Muscle layer of duodenum (tissue), 2 donors: ENCODE data around the gene SLC9A3.

Source experiments
- H3K27ac ChIP-seq: one replicate; pipeline ENCODE4 v1.7.0; 2013; ENCODE audit warnings: mild to moderate bottlenecking, low read length
- H3K27me3 ChIP-seq: one replicate; pipeline ENCODE4 v1.7.0; 2013; ENCODE audit warnings: low read depth, mild to moderate bottlenecking, control low read depth, low read length
- H3K36me3 ChIP-seq, 2 donors: one replicate each; pipeline ENCODE4 v1.7.0; 2013; ENCODE audit warnings: low read length in 2 of 2, control low read depth in 1 of 2, mild to moderate bottlenecking in 1 of 2; ENCODE audit not compliant: insufficient read depth in 2 of 2, control insufficient read depth in 1 of 2
- H3K4me1 ChIP-seq, 2 donors: one replicate each; pipeline ENCODE4 v1.7.0; 2013; ENCODE audit warnings: low read length in 2 of 2, mild to moderate bottlenecking in 2 of 2, control low read depth in 1 of 2, moderate library complexity in 1 of 2; ENCODE audit not compliant: insufficient read depth in 2 of 2, control insufficient read depth in 1 of 2
- H3K4me3 ChIP-seq, 2 donors: one replicate each; pipeline ENCODE4 v1.7.0; 2013; ENCODE audit warnings: low read length in 2 of 2, low read depth in 1 of 2, mild to moderate bottlenecking in 1 of 2
- H3K9me3 ChIP-seq, 2 donors: one replicate each; pipeline ENCODE4 v1.7.0; 2013; ENCODE audit warnings: low read length in 2 of 2, control low read depth in 1 of 2, mild to moderate bottlenecking in 1 of 2; ENCODE audit not compliant: control insufficient read depth in 1 of 2
- donor health status: healthy.

Gene SLC9A3

DNA sequence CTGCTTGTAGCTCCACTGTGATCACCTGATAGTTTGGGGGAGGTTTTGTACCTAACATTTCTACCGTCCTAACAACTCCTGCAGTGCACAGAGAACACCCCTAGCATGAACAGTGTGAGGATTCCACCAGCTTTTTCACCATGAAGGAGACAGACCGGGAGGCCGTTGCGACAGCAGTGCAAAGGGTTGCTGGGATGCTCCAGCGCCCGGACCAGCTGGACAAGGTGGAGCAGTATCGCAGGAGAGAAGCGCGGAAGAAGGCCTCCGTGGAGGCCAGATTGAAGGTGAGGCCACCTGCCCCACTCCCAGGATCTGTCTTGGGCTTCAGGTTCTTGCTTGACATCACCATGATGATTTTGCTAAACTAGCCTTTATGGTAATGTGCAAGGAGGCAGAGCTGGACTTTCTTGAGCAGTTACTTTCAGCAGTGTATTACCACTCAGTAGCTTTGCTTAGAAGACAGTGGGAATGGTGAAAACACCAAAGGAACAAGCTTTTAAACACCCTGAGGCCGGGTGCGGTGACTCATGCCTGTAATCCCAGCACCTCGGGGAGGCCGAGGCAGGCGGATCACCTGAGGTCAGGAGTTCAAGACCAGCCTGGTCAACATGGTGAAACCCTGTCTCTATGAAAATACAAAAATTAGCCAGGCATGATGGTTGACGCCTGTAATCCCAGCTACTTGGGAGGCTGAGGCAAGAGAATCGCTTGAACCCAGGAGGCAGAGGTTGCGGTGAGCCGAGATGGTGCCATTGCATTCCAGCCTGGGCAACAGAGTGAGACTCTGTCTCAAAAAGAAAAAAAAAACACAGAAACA is 78.0 kb downstream of the SLC9A3 start:
- H3K4me1 ChIP-seq = peaks cover 5 to 24% of the 10 kb centered on the region in 2 donors
- H3K9me3 ChIP-seq = no peaks in the 10 kb centered on the region
- H3K4me3 ChIP-seq = no peak overlapping the region
- H3K27me3 ChIP-seq = no peaks in the 10 kb centered on the region
- peaks cover 27 to 45% of the 10 kb centered on the region in 2 donors for H3K36me3 ChIP-seq
- no peak overlapping the region for H3K27ac ChIP-seq

DNA sequence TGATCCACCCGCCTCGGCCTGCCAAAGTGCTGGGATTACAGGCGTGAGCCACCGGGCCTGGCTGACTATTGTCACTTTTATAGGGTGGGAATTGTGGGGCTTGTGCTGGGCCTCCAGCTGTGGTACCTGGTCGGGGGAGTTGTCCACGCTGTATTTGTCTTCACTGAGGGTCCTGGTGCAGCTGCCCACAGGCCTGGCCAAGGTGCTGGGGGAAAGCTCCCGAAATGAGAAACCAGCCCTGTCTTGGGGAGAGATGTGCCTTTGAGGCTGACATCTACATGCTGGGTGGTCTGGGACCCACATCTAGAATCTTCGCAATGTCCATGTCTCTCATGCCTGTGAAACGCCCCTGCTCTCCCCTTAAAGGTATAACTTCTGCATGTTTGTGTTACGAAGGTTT is 78.7 kb downstream of the SLC9A3 start:
- Histone ChIP-seq H3K27ac (no peak overlapping the region), H3K36me3 (peaks cover 22 to 39% of the 10 kb centered on the region in 2 donors), H3K4me1 (peaks cover 5 to 24% of the 10 kb centered on the region in 2 donors), H3K27me3 (no peaks in the 10 kb centered on the region), H3K9me3 (no peaks in the 10 kb centered on the region), H3K4me3 (no peak overlapping the region)

GRCh38 chr5:444226-444625 is 80.0 kb downstream of the SLC9A3 start:
- Histone ChIP-seq H3K9me3 (no peaks in the 10 kb centered on the region), H3K4me3 (peak overlapping the region; percentile 95 to 100), H3K27ac (no peak overlapping the region), H3K27me3 (no peaks in the 10 kb centered on the region), H3K4me1 (peaks cover 5 to 24% of the 10 kb centered on the region in 2 donors), H3K36me3 (peaks cover 17 to 28% of the 10 kb centered on the region in 2 donors)

GRCh38 chr5:443239-444151 is 80.8 kb downstream of the SLC9A3 start:
- peaks cover 5 to 24% of the 10 kb centered on the region in 2 donors for H3K4me1 ChIP-seq
- H3K27me3 ChIP-seq = no peaks in the 10 kb centered on the region
- peak overlapping the region; percentile 95 to 100 for H3K4me3 ChIP-seq
- peak overlapping the region; percentile 60 for H3K27ac ChIP-seq
- no peaks in the 10 kb centered on the region for H3K9me3 ChIP-seq
- H3K36me3 ChIP-seq = peaks cover 16 to 21% of the 10 kb centered on the region in 2 donors

GRCh38 chr5:442335-443238 is 81.7 kb downstream of the SLC9A3 start, which contains the start of gene EXOC3:
Gene EXOC3, plus strand, starts transcription at chr5:443176. Its CDS starts 3,030 bp downstream, at chr5:446206.
- peak within 1 kb of the TSS; percentile 95 to 100 for H3K4me3 ChIP-seq
- H3K4me1 ChIP-seq = peaks cover 5 to 24% of the 10 kb centered on the region in 2 donors
- no peaks in the 10 kb centered on the region for H3K27me3 ChIP-seq
- H3K9me3 ChIP-seq = no peaks in the 10 kb centered on the region
- H3K36me3 ChIP-seq = peaks cover 7 to 12% of the 10 kb centered on the region in 2 donors
- H3K27ac ChIP-seq = peak within 1 kb of the TSS; percentile 67

- H3K27me3 ChIP-seq = no peaks in the 10 kb centered on the region
- H3K4me1 ChIP-seq = peaks cover 5 to 24% of the 10 kb centered on the region in 2 donors
- peaks cover 1 to 5% of the 10 kb centered on the region in 2 donors for H3K36me3 ChIP-seq
- peak overlapping the region; percentile 83 to 100 for H3K4me3 ChIP-seq
- no peak overlapping the region for H3K27ac ChIP-seq
- no peaks in the 10 kb centered on the region for H3K9me3 ChIP-seq
Measured at GRCh38 chr5:441996-442334, 82.3 kb downstream of the SLC9A3 start.

GRCh38 chr5:440401-441201 is 83.6 kb downstream of the SLC9A3 start:
- no peak overlapping the region for H3K27ac ChIP-seq
- no peak overlapping the region for H3K4me3 ChIP-seq
- H3K4me1 ChIP-seq = peaks cover 5 to 24% of the 10 kb centered on the region in 2 donors

GRCh38 chr5:439636-440035 is 84.6 kb downstream of the SLC9A3 start:
- no peaks in the 10 kb centered on the region for H3K9me3 ChIP-seq
- no peaks in the 10 kb centered on the region for H3K27me3 ChIP-seq
- H3K36me3 ChIP-seq = no peaks in the 10 kb centered on the region
- no peak overlapping the region for H3K27ac ChIP-seq
- H3K4me1 ChIP-seq = peaks cover 5 to 20% of the 10 kb centered on the region in 2 donors
- H3K4me3 ChIP-seq = no peak overlapping the region

More at GRCh38 chr5:440401-441201, 83.6 kb downstream of the SLC9A3 start:
- no peaks in the 10 kb centered on the region for H3K9me3 ChIP-seq
- H3K27me3 ChIP-seq = no peaks in the 10 kb centered on the region
- H3K36me3 ChIP-seq = no peaks in the 10 kb centered on the region

- Histone ChIP-seq H3K9me3 (no peaks in the 10 kb centered on the region), H3K4me1 (peaks cover 5 to 15% of the 10 kb centered on the region in 2 donors), H3K36me3 (no peaks in the 10 kb centered on the region), H3K27me3 (no peaks in the 10 kb centered on the region), H3K27ac (no peak overlapping the region), H3K4me3 (no peak overlapping the region)
Measured at GRCh38 chr5:439181-439580, 85.1 kb downstream of the SLC9A3 start.

DNA sequence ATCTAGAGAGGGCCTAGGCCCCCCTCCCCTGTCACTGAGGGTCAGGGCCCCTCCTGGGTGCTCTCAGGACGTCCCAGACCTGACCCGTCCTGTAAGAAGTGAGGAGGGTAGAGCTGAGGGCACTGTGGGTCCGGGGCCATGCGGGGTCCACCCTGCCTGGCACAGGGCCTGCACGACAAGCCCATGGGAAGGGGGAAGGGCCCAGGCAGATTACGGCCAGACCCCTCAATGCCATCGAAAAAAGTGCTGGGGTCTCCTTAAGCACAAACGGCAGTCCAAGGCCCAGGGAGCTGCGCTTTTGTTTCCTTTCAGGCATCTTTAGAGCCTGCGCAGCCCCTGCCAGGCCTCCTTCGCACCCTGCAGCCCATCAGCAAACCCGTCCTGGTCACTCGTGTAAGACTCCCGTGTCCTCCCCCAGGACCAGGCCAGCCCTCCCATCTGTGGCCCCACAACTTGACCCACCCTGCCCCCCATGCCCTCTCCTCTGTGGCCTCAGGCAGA is 85.7 kb downstream of the SLC9A3 start:
- Histone ChIP-seq H3K27me3 (no peaks in the 10 kb centered on the region), H3K4me1 (peaks cover 5 to 9% of the 10 kb centered on the region in 2 donors), H3K9me3 (no peaks in the 10 kb centered on the region), H3K27ac (no peak overlapping the region), H3K4me3 (no peak overlapping the region), H3K36me3 (no peaks in the 10 kb centered on the region)
